ENCODE results near the gene DYRK3. TPM values are rescaled to one million over a fixed set of nuclear protein-coding genes. Genes with fewer than 3 reads are reported as not detected.
A peak's percentile ranks its signal among the peaks of the same experiment; 100 is the strongest.

Gene DYRK3
- total and polyA plus RNA-seq, 2 donors = 4.9 to 7.2 TPM

GRCh38 chr1:206662396-206663092, 27.2 kb downstream of the DYRK3 start:
- H3K36me3 ChIP-seq (ENCODE audit: control insufficient read depth in 2 of 2, insufficient read depth in 2 of 2, low read length in 1 of 2) = no peaks in the 10 kb centered on the region
- DNase-seq (ENCODE audit: low read depth in 6 of 9, low spot score in 9 of 9) = no peak
- peaks cover 3 to 11% of the 10 kb centered on the region in 2 donors for H3K27me3 ChIP-seq (ENCODE audit: control insufficient read depth in 2 of 2, insufficient read depth in 1 of 2, low read length in 1 of 2)
- H3K4me1 ChIP-seq (ENCODE audit: control insufficient read depth in 2 of 2, insufficient read depth in 2 of 2, low read length in 2 of 2) = peaks cover 11 to 45% of the 10 kb centered on the region in 2 donors
- H3K27ac ChIP-seq (ENCODE audit: low read depth in 1 of 2, low read length in 1 of 2) = no peak overlapping the region
- WGBS = 97% methylated on average over 3 of the region's 3 CpGs
- no peak overlapping the region for H3K4me3 ChIP-seq (ENCODE audit: low read length in 2 of 2)
- H3K9me3 ChIP-seq (ENCODE audit: control insufficient read depth in 2 of 2, insufficient read depth in 1 of 2, low read length in 1 of 2) = peaks cover 0 to 2% of the 10 kb centered on the region in 2 donors

GRCh38 chr1:206663362-206663761, 28.0 kb downstream of the DYRK3 start:
- peaks cover 7 to 39% of the 10 kb centered on the region in 2 donors for H3K4me1 ChIP-seq (ENCODE audit: control insufficient read depth in 2 of 2, insufficient read depth in 2 of 2, low read length in 2 of 2)
- H3K27ac ChIP-seq (ENCODE audit: low read depth in 1 of 2, low read length in 1 of 2) = no peak overlapping the region
- H3K9me3 ChIP-seq (ENCODE audit: control insufficient read depth in 2 of 2, insufficient read depth in 1 of 2, low read length in 1 of 2) = peaks cover 0 to 2% of the 10 kb centered on the region in 2 donors
- H3K27me3 ChIP-seq (ENCODE audit: control insufficient read depth in 2 of 2, insufficient read depth in 1 of 2, low read length in 1 of 2) = peaks cover 3 to 11% of the 10 kb centered on the region in 2 donors
- no peak overlapping the region for H3K4me3 ChIP-seq (ENCODE audit: low read length in 2 of 2)
- no peaks in the 10 kb centered on the region for H3K36me3 ChIP-seq (ENCODE audit: control insufficient read depth in 2 of 2, insufficient read depth in 2 of 2, low read length in 1 of 2)
- 60% methylated on average over 5 of the region's 5 CpGs for WGBS
- DNase-seq (ENCODE audit: low read depth in 6 of 9, low spot score in 9 of 9) = no peak

GRCh38 chr1:206663832-206664652, 28.7 kb downstream of the DYRK3 start:
- peak; percentile 43 to 88 (median 77) for DNase-seq (ENCODE audit: low read depth in 6 of 9, low spot score in 9 of 9)
- Histone ChIP-seq H3K27ac (ENCODE audit: low read depth in 1 of 2, low read length in 1 of 2) (no peak overlapping the region), H3K4me3 (ENCODE audit: low read length in 2 of 2) (no peak overlapping the region)

GRCh38 chr1:206664740-206665139, 29.4 kb downstream of the DYRK3 start:
- WGBS = 82% methylated on average over 6 of the region's 6 CpGs
- Histone ChIP-seq H3K27me3 (ENCODE audit: control insufficient read depth in 2 of 2, insufficient read depth in 1 of 2, low read length in 1 of 2) (peaks cover 3 to 11% of the 10 kb centered on the region in 2 donors), H3K36me3 (ENCODE audit: control insufficient read depth in 2 of 2, insufficient read depth in 2 of 2, low read length in 1 of 2) (no peaks in the 10 kb centered on the region), H3K4me3 (ENCODE audit: low read length in 2 of 2) (no peak overlapping the region), H3K4me1 (ENCODE audit: control insufficient read depth in 2 of 2, insufficient read depth in 2 of 2, low read length in 2 of 2) (peaks cover 3 to 31% of the 10 kb centered on the region in 2 donors), H3K27ac (ENCODE audit: low read depth in 1 of 2, low read length in 1 of 2) (no peak overlapping the region), H3K9me3 (ENCODE audit: control insufficient read depth in 2 of 2, insufficient read depth in 1 of 2, low read length in 1 of 2) (peaks cover 0 to 2% of the 10 kb centered on the region in 2 donors)
- DNase-seq (ENCODE audit: low read depth in 6 of 9, low spot score in 9 of 9) = no peak

More at GRCh38 chr1:206663832-206664652, 28.7 kb downstream of the DYRK3 start:
- 7% methylated on average over 20 of the region's 20 CpGs for WGBS
- peaks cover 0 to 2% of the 10 kb centered on the region in 2 donors for H3K9me3 ChIP-seq (ENCODE audit: control insufficient read depth in 2 of 2, insufficient read depth in 1 of 2, low read length in 1 of 2)
- peaks cover 5 to 38% of the 10 kb centered on the region in 2 donors for H3K4me1 ChIP-seq (ENCODE audit: control insufficient read depth in 2 of 2, insufficient read depth in 2 of 2, low read length in 2 of 2)
- peaks cover 3 to 11% of the 10 kb centered on the region in 2 donors for H3K27me3 ChIP-seq (ENCODE audit: control insufficient read depth in 2 of 2, insufficient read depth in 1 of 2, low read length in 1 of 2)
- no peaks in the 10 kb centered on the region for H3K36me3 ChIP-seq (ENCODE audit: control insufficient read depth in 2 of 2, insufficient read depth in 2 of 2, low read length in 1 of 2)

GRCh38 chr1:206666031-206666561, 30.8 kb downstream of the DYRK3 start:
- 98% methylated on average over 3 of the region's 3 CpGs for WGBS
- peaks cover 0 to 24% of the 10 kb centered on the region in 2 donors for H3K4me1 ChIP-seq (ENCODE audit: control insufficient read depth in 2 of 2, insufficient read depth in 2 of 2, low read length in 2 of 2)
- no peaks in the 10 kb centered on the region for H3K9me3 ChIP-seq (ENCODE audit: control insufficient read depth in 2 of 2, insufficient read depth in 1 of 2, low read length in 1 of 2)
- H3K27ac ChIP-seq (ENCODE audit: low read depth in 1 of 2, low read length in 1 of 2) = no peak overlapping the region
- H3K4me3 ChIP-seq (ENCODE audit: low read length in 2 of 2) = no peak overlapping the region
- no peaks in the 10 kb centered on the region for H3K36me3 ChIP-seq (ENCODE audit: control insufficient read depth in 2 of 2, insufficient read depth in 2 of 2, low read length in 1 of 2)
- peaks cover 3 to 11% of the 10 kb centered on the region in 2 donors for H3K27me3 ChIP-seq (ENCODE audit: control insufficient read depth in 2 of 2, insufficient read depth in 1 of 2, low read length in 1 of 2)
- DNase-seq (ENCODE audit: low read depth in 6 of 9, low spot score in 9 of 9) = no peak

GRCh38 chr1:206666954-206667665, 31.8 kb downstream of the DYRK3 start:
- H3K9me3 ChIP-seq (ENCODE audit: control insufficient read depth in 2 of 2, insufficient read depth in 1 of 2, low read length in 1 of 2) = no peaks in the 10 kb centered on the region
- no peak overlapping the region for H3K27ac ChIP-seq (ENCODE audit: low read depth in 1 of 2, low read length in 1 of 2)
- WGBS = 96% methylated on average over 5 of the region's 5 CpGs
- peaks cover 0 to 30% of the 10 kb centered on the region in 2 donors for H3K4me1 ChIP-seq (ENCODE audit: control insufficient read depth in 2 of 2, insufficient read depth in 2 of 2, low read length in 2 of 2)
- no peak for DNase-seq (ENCODE audit: low read depth in 6 of 9, low spot score in 9 of 9)
- H3K27me3 ChIP-seq (ENCODE audit: control insufficient read depth in 2 of 2, insufficient read depth in 1 of 2, low read length in 1 of 2) = peaks cover 3 to 11% of the 10 kb centered on the region in 2 donors
- no peak overlapping the region for H3K4me3 ChIP-seq (ENCODE audit: low read length in 2 of 2)
- no peaks in the 10 kb centered on the region for H3K36me3 ChIP-seq (ENCODE audit: control insufficient read depth in 2 of 2, insufficient read depth in 2 of 2, low read length in 1 of 2)

- no peak for DNase-seq (ENCODE audit: low read depth in 6 of 9, low spot score in 9 of 9)
- WGBS = 6% methylated on average over 2 of the region's 2 CpGs
Observed at GRCh38 chr1:206668351-206668750, 33.0 kb downstream of the DYRK3 start.

GRCh38 chr1:206668874-206669410, 33.6 kb downstream of the DYRK3 start:
- H3K36me3 ChIP-seq (ENCODE audit: control insufficient read depth in 2 of 2, insufficient read depth in 2 of 2, low read length in 1 of 2) = no peaks in the 10 kb centered on the region
- H3K27me3 ChIP-seq (ENCODE audit: control insufficient read depth in 2 of 2, insufficient read depth in 1 of 2, low read length in 1 of 2) = peaks cover 0 to 2% of the 10 kb centered on the region in 2 donors
- no peak overlapping the region for H3K27ac ChIP-seq (ENCODE audit: low read depth in 1 of 2, low read length in 1 of 2)
- 88% methylated on average over 6 of the region's 6 CpGs for WGBS
- H3K9me3 ChIP-seq (ENCODE audit: control insufficient read depth in 2 of 2, insufficient read depth in 1 of 2, low read length in 1 of 2) = no peaks in the 10 kb centered on the region
- no peak overlapping the region for H3K4me3 ChIP-seq (ENCODE audit: low read length in 2 of 2)
- H3K4me1 ChIP-seq (ENCODE audit: control insufficient read depth in 2 of 2, insufficient read depth in 2 of 2, low read length in 2 of 2) = peaks cover 0 to 35% of the 10 kb centered on the region in 2 donors
- DNase-seq (ENCODE audit: low read depth in 6 of 9, low spot score in 9 of 9) = no peak

More at GRCh38 chr1:206668351-206668750, 33.0 kb downstream of the DYRK3 start:
- Histone ChIP-seq H3K36me3 (ENCODE audit: control insufficient read depth in 2 of 2, insufficient read depth in 2 of 2, low read length in 1 of 2) (no peaks in the 10 kb centered on the region), H3K27ac (ENCODE audit: low read depth in 1 of 2, low read length in 1 of 2) (no peak overlapping the region), H3K4me3 (ENCODE audit: low read length in 2 of 2) (no peak overlapping the region), H3K9me3 (ENCODE audit: control insufficient read depth in 2 of 2, insufficient read depth in 1 of 2, low read length in 1 of 2) (no peaks in the 10 kb centered on the region), H3K27me3 (ENCODE audit: control insufficient read depth in 2 of 2, insufficient read depth in 1 of 2, low read length in 1 of 2) (peaks cover under 1 to 8% of the 10 kb centered on the region in 2 donors), H3K4me1 (ENCODE audit: control insufficient read depth in 2 of 2, insufficient read depth in 2 of 2, low read length in 2 of 2) (peaks cover 0 to 36% of the 10 kb centered on the region in 2 donors)
